AG09309 (cell line): ENCODE measurements around the gene CCDC89.

Source experiments
- DNase-seq: peaks from one replicate; pipeline ENCODE4 v3.0.0-alpha.2; 2010; ENCODE audit warnings: low read depth
- H3K4me3 ChIP-seq: 2 replicates; pipeline ENCODE4 v1.5.1; 2011; ENCODE audit warnings: mild to moderate bottlenecking, low read depth, low read length, moderate library complexity; ENCODE audit not compliant: control insufficient read depth
- TF ChIP-seq, protein P1 (sequence below): IDR thresholded peaks from 2 replicates; pipeline ENCODE4 v1.5.1; 2011; ENCODE audit warnings: mild to moderate bottlenecking, low read depth, low read length, inconsistent platforms; ENCODE audit not compliant: insufficient read depth, control insufficient read depth; ENCODE audit errors: missing control alignments

Gene CCDC89

GRCh38 chr11:85685820-85686459 lies at the start of gene CCDC89:
CCDC89 (minus strand) TSS chr11:85686195; CDS start chr11:85686130, 65 bp downstream.
- TF ChIP-seq, protein P1, sequence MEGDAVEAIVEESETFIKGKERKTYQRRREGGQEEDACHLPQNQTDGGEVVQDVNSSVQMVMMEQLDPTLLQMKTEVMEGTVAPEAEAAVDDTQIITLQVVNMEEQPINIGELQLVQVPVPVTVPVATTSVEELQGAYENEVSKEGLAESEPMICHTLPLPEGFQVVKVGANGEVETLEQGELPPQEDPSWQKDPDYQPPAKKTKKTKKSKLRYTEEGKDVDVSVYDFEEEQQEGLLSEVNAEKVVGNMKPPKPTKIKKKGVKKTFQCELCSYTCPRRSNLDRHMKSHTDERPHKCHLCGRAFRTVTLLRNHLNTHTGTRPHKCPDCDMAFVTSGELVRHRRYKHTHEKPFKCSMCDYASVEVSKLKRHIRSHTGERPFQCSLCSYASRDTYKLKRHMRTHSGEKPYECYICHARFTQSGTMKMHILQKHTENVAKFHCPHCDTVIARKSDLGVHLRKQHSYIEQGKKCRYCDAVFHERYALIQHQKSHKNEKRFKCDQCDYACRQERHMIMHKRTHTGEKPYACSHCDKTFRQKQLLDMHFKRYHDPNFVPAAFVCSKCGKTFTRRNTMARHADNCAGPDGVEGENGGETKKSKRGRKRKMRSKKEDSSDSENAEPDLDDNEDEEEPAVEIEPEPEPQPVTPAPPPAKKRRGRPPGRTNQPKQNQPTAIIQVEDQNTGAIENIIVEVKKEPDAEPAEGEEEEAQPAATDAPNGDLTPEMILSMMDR = no peak
- peak within 1 kb of the TSS; percentile 22 for H3K4me3 ChIP-seq
- peak; percentile 73 for DNase-seq

- no peak overlapping the region for H3K4me3 ChIP-seq
- TF ChIP-seq, protein P1 = no peak
- DNase-seq = no peak
Measured at GRCh38 chr11:85732965-85733364, 47.0 kb upstream of the CCDC89 start.

- no peak for DNase-seq
- TF ChIP-seq, protein P1 = no peak
- H3K4me3 ChIP-seq = no peak overlapping the region
Measured at GRCh38 chr11:85726381-85726780, 40.4 kb upstream of the CCDC89 start.

- TF ChIP-seq, protein P1 = no peak
- H3K4me3 ChIP-seq = no peak overlapping the region
- DNase-seq = peak; percentile 71
Measured at GRCh38 chr11:85725510-85726258, 39.7 kb upstream of the CCDC89 start.

DNA sequence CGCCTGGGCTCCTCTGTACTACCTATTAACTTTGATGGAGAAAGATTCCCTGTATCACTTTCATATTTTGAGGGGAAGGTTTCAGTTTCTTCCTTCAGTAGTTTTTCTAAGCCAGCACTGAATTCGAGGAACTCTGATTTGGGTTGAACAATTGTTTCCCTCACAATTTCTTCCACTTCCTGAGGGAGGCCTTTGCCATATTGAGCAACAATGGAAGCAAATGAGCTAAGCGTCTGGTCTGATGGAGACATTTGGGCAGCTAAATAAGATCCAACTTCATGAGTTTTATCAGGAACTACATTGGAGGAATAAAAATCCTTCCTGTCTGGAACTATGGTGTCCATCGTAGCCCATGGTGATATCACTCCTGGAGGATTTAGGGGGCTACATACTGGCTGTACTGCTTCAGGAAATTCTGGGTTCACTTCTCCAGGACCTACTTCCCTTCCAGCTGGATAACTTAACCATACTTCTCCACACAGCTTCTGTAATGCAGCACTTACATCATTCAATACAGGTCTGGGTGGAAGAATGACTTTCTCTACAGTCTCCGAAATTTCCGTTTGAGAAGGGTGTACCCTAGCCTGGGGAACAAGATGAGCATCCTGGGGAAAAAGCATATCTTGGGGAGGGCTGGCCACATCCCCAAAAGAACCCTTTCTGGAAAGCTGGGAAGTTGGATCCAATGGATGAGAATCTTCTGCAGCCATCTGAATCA lies 38.9 kb upstream of the CCDC89 start:
- no peak for DNase-seq
- H3K4me3 ChIP-seq = no peak overlapping the region
- TF ChIP-seq, protein P1 = no peak

- DNase-seq = no peak
- TF ChIP-seq, protein P1 = no peak
- H3K4me3 ChIP-seq = no peak overlapping the region
Measured at GRCh38 chr11:85723088-85723487, 37.1 kb upstream of the CCDC89 start.
